ENCODE data around the gene ANXA4.
"Not testable (repeated sequence)": the region's sequence is repeated elsewhere in the genome, so short reads cannot be mapped to it uniquely, and the experiment has no call there.

ANXA4 gene

GRCh38 chr2:69734854-69735544, 6.9 kb upstream of the ANXA4 start:
- DNase-seq (ENCODE audit: low read depth in 1 of 2, low spot score in 1 of 2), result no peak
- TF ChIP-seq, protein P1, sequence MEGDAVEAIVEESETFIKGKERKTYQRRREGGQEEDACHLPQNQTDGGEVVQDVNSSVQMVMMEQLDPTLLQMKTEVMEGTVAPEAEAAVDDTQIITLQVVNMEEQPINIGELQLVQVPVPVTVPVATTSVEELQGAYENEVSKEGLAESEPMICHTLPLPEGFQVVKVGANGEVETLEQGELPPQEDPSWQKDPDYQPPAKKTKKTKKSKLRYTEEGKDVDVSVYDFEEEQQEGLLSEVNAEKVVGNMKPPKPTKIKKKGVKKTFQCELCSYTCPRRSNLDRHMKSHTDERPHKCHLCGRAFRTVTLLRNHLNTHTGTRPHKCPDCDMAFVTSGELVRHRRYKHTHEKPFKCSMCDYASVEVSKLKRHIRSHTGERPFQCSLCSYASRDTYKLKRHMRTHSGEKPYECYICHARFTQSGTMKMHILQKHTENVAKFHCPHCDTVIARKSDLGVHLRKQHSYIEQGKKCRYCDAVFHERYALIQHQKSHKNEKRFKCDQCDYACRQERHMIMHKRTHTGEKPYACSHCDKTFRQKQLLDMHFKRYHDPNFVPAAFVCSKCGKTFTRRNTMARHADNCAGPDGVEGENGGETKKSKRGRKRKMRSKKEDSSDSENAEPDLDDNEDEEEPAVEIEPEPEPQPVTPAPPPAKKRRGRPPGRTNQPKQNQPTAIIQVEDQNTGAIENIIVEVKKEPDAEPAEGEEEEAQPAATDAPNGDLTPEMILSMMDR (IDR thresholded peaks at IDR 0.05; ENCODE audit: insufficient read depth, low read length), result no peak
- TF ChIP-seq POLR2AphosphoS5 (IDR thresholded peaks at IDR 0.05; ENCODE audit: low read depth), result no peak
- no peak for TF ChIP-seq GABPA (IDR thresholded peaks at IDR 0.05; ENCODE audit: low read depth)
- TF ChIP-seq, protein P2, sequence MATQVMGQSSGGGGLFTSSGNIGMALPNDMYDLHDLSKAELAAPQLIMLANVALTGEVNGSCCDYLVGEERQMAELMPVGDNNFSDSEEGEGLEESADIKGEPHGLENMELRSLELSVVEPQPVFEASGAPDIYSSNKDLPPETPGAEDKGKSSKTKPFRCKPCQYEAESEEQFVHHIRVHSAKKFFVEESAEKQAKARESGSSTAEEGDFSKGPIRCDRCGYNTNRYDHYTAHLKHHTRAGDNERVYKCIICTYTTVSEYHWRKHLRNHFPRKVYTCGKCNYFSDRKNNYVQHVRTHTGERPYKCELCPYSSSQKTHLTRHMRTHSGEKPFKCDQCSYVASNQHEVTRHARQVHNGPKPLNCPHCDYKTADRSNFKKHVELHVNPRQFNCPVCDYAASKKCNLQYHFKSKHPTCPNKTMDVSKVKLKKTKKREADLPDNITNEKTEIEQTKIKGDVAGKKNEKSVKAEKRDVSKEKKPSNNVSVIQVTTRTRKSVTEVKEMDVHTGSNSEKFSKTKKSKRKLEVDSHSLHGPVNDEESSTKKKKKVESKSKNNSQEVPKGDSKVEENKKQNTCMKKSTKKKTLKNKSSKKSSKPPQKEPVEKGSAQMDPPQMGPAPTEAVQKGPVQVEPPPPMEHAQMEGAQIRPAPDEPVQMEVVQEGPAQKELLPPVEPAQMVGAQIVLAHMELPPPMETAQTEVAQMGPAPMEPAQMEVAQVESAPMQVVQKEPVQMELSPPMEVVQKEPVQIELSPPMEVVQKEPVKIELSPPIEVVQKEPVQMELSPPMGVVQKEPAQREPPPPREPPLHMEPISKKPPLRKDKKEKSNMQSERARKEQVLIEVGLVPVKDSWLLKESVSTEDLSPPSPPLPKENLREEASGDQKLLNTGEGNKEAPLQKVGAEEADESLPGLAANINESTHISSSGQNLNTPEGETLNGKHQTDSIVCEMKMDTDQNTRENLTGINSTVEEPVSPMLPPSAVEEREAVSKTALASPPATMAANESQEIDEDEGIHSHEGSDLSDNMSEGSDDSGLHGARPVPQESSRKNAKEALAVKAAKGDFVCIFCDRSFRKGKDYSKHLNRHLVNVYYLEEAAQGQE (IDR thresholded peaks at IDR 0.05; ENCODE audit: insufficient replicate concordance, low read depth), result no peak
- TF ChIP-seq SPI1 (IDR thresholded peaks at IDR 0.05; ENCODE audit: borderline replicate concordance, low read depth), result no peak
- no peak overlapping the region for H3K27ac ChIP-seq (replicated peaks)

GRCh38 chr2:69735686-69736085, 6.2 kb upstream of the ANXA4 start:
- TF ChIP-seq GABPA (IDR thresholded peaks at IDR 0.05; ENCODE audit: low read depth) (no peak), SPI1 (IDR thresholded peaks at IDR 0.05; ENCODE audit: borderline replicate concordance, low read depth) (no peak), POLR2AphosphoS5 (IDR thresholded peaks at IDR 0.05; ENCODE audit: low read depth) (no peak)
- TF ChIP-seq, protein P2 (IDR thresholded peaks at IDR 0.05; ENCODE audit: insufficient replicate concordance, low read depth), result no peak
- TF ChIP-seq, protein P1 (IDR thresholded peaks at IDR 0.05; ENCODE audit: insufficient read depth, low read length), result no peak
- no peak overlapping the region for H3K4me3 ChIP-seq (replicated peaks; ENCODE audit: insufficient read depth, low read length)
- DNase-seq (ENCODE audit: low read depth in 1 of 2, low spot score in 1 of 2), result no peak
- H3K27me3 ChIP-seq (ENCODE audit: insufficient read depth, poor library complexity, severe bottlenecking), result no peaks in the 10 kb centered on the region
- no peak overlapping the region for H3K27ac ChIP-seq (replicated peaks)

More at GRCh38 chr2:69734854-69735544, 6.9 kb upstream of the ANXA4 start:
- Histone ChIP-seq H3K27me3 (ENCODE audit: insufficient read depth, poor library complexity, severe bottlenecking) (no peaks in the 10 kb centered on the region), H3K4me3 (replicated peaks; ENCODE audit: insufficient read depth, low read length) (no peak overlapping the region)

GRCh38 chr2:69738149-69738548, 3.8 kb upstream of the ANXA4 start:
- H3K27ac ChIP-seq (replicated peaks); H3K4me3 ChIP-seq (replicated peaks; ENCODE audit: insufficient read depth, low read length); H3K27me3 ChIP-seq (ENCODE audit: insufficient read depth, poor library complexity, severe bottlenecking); DNase-seq (ENCODE audit: low read depth in 1 of 2, low spot score in 1 of 2): not testable (repeated sequence)

DNA sequence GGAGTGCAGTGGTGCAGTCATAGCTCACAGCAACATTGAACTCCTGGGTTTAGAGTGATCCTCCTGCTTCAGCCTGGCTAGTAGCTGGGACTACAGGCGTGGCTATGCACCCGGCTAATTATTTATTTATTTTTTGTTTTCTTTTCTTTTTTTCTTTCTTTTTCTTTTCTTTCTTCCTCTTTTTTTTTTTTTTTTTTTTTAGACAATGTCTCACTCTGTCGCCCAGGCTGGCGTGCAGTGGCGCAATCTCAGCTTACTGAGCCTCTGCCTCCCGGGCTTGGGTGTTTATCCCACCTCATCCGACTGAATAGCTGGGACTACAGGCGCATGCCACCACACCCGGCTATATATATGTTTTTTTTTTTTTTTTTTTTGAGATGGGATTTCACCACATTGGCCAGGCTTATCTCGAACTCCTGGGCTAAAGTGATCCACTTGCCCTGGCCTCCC, 1.4 kb upstream of the ANXA4 start:
- Histone ChIP-seq H3K27me3 (ENCODE audit: insufficient read depth, poor library complexity, severe bottlenecking) (no peaks in the 10 kb centered on the region), H3K27ac (replicated peaks) (peak overlapping the region; percentile 91), H3K4me3 (replicated peaks; ENCODE audit: insufficient read depth, low read length) (no peak overlapping the region)
- TF ChIP-seq POLR2AphosphoS5 (IDR thresholded peaks at IDR 0.05; ENCODE audit: low read depth) (no peak), SPI1 (IDR thresholded peaks at IDR 0.05; ENCODE audit: borderline replicate concordance, low read depth) (no peak), GABPA (IDR thresholded peaks at IDR 0.05; ENCODE audit: low read depth) (no peak)
- TF ChIP-seq, protein P1 (IDR thresholded peaks at IDR 0.05; ENCODE audit: insufficient read depth, low read length), result no peak
- TF ChIP-seq, protein P2 (IDR thresholded peaks at IDR 0.05; ENCODE audit: insufficient replicate concordance, low read depth), result no peak
- DNase-seq (ENCODE audit: low read depth in 1 of 2, low spot score in 1 of 2), result peak; percentile 33 to 76
